Mesenchymal stem cell (in vitro differentiated cells and primary cell): ENCODE measurements around the gene CAMTA1.

Source experiments
- DNase-seq: peaks from one replicate; pipeline ENCODE4 v3.0.0-alpha.2; 2013
- H2AFZ ChIP-seq: one replicate; pipeline ENCODE4 v1.6.1; 2013; ENCODE audit warnings: low read depth, mild to moderate bottlenecking, control low read depth, inconsistent platforms, low read length, moderate library complexity
- H2AK5ac ChIP-seq: 2 replicates; pipeline ENCODE4 v1.6.1; 2013; ENCODE audit warnings: low read length, moderate library complexity, mild to moderate bottlenecking, inconsistent platforms; ENCODE audit not compliant: severe bottlenecking
- H2BK120ac ChIP-seq: one replicate; pipeline ENCODE4 v1.6.1; 2013; ENCODE audit warnings: low read depth, mild to moderate bottlenecking, inconsistent platforms, low read length, moderate library complexity
- H2BK12ac ChIP-seq, 2 experiments: one replicate each; pipeline ENCODE4 v1.6.1; 2013; ENCODE audit warnings: inconsistent platforms in 2 of 2, low read length in 2 of 2, mild to moderate bottlenecking in 2 of 2, moderate library complexity in 2 of 2, control low read depth in 1 of 2
- H2BK15ac ChIP-seq: one replicate; pipeline ENCODE4 v1.6.1; 2013; ENCODE audit warnings: mild to moderate bottlenecking, low read depth, inconsistent platforms; ENCODE audit not compliant: poor library complexity, severe bottlenecking
- H2BK5ac ChIP-seq: 2 replicates; pipeline ENCODE4 v1.6.1; 2013; ENCODE audit warnings: low read depth, mild to moderate bottlenecking, low read length, control low read depth, inconsistent platforms; ENCODE audit not compliant: poor library complexity, severe bottlenecking
- H3K14ac ChIP-seq, 2 experiments: one replicate each; pipeline ENCODE4 v1.6.1; 2013; ENCODE audit warnings: inconsistent platforms in 2 of 2, low read length in 2 of 2, control low read depth in 1 of 2, mild to moderate bottlenecking in 1 of 2, moderate library complexity in 1 of 2
- H3K18ac ChIP-seq, 2 experiments: one replicate each; pipeline ENCODE4 v1.6.1; 2013; ENCODE audit warnings: inconsistent platforms in 2 of 2, low read length in 2 of 2, control low read depth in 1 of 2, low read depth in 1 of 2, mild to moderate bottlenecking in 1 of 2
- H3K23ac ChIP-seq, 2 experiments: one replicate each; pipeline ENCODE4 v1.6.1; 2013; ENCODE audit warnings: inconsistent platforms in 2 of 2, low read length in 2 of 2, mild to moderate bottlenecking in 2 of 2, moderate library complexity in 2 of 2, control low read depth in 1 of 2
- H3K27ac ChIP-seq: 2 replicates; pipeline ENCODE4 v1.5.1; 2013; ENCODE audit warnings: mild to moderate bottlenecking, moderate library complexity, low read length, control low read depth, inconsistent platforms; ENCODE audit not compliant: poor library complexity, severe bottlenecking
- H3K27me3 ChIP-seq, 2 experiments: 2 replicates each; pipeline versions ENCODE4 v1.6.1 to v1.7.0; 2013; ENCODE audit warnings: low read length in 2 of 2, mild to moderate bottlenecking in 2 of 2, moderate library complexity in 2 of 2, control low read depth in 1 of 2, inconsistent platforms in 1 of 2; ENCODE audit not compliant: control insufficient read depth in 1 of 2, insufficient read depth in 1 of 2
- H3K36me3 ChIP-seq, 2 experiments: 2 replicates each; pipeline versions ENCODE4 v1.6.1 to v1.7.0; 2013; ENCODE audit warnings: low read length in 2 of 2, control low read depth in 1 of 2, inconsistent platforms in 1 of 2, low read depth in 1 of 2, mild to moderate bottlenecking in 1 of 2; ENCODE audit not compliant: insufficient read depth in 2 of 2, control insufficient read depth in 1 of 2
- H3K4ac ChIP-seq, 2 experiments: one replicate each; pipeline ENCODE4 v1.6.1; 2013; ENCODE audit warnings: inconsistent platforms in 2 of 2, low read length in 2 of 2, mild to moderate bottlenecking in 2 of 2, moderate library complexity in 2 of 2, control low read depth in 1 of 2, low read depth in 1 of 2
- H3K4me1 ChIP-seq: 2 replicates; pipeline ENCODE4 v1.6.1; 2013; ENCODE audit warnings: low read depth, low read length, control low read depth; ENCODE audit not compliant: control insufficient read depth, insufficient read depth
- H3K4me2 ChIP-seq: 2 replicates; pipeline ENCODE4 v1.6.1; 2013; ENCODE audit warnings: low read length, mild to moderate bottlenecking, inconsistent platforms; ENCODE audit not compliant: poor library complexity, severe bottlenecking
- H3K4me3 ChIP-seq, 2 experiments: 2 replicates each; pipeline versions ENCODE4 v1.5.1 to v1.7.0; 2013; ENCODE audit warnings: low read length in 2 of 2, mild to moderate bottlenecking in 2 of 2, control low read depth in 1 of 2, low read depth in 1 of 2; ENCODE audit not compliant: insufficient read depth in 1 of 2
- H3K79me1 ChIP-seq: replicated peaks from 2 replicates; pipeline ENCODE4 v1.6.1; 2013; ENCODE audit warnings: mild to moderate bottlenecking, control low read depth, low read length, inconsistent platforms; ENCODE audit not compliant: poor library complexity, severe bottlenecking
- H3K9ac ChIP-seq: 2 replicates; pipeline ENCODE4 v1.7.0; 2013; ENCODE audit warnings: mild to moderate bottlenecking, low read length, moderate library complexity
- H3K9me3 ChIP-seq: 2 replicates; pipeline ENCODE4 v1.7.0; 2013; ENCODE audit warnings: mild to moderate bottlenecking, low read length; ENCODE audit not compliant: control insufficient read depth
- H4K8ac ChIP-seq: one replicate; pipeline ENCODE4 v1.6.1; 2013; ENCODE audit warnings: inconsistent platforms, mild to moderate bottlenecking, low read length, moderate library complexity
- H4K91ac ChIP-seq: one replicate; pipeline ENCODE4 v1.6.1; 2013; ENCODE audit warnings: mild to moderate bottlenecking, low read length, inconsistent platforms
- WGBS: methylation state at CpG from one replicate; pipeline ENCODE4 v1.1.7; 2013; ENCODE audit warnings: mixed read lengths; 5-methylcytosine and 5-hydroxymethylcytosine counted together

The CAMTA1 gene

DNA sequence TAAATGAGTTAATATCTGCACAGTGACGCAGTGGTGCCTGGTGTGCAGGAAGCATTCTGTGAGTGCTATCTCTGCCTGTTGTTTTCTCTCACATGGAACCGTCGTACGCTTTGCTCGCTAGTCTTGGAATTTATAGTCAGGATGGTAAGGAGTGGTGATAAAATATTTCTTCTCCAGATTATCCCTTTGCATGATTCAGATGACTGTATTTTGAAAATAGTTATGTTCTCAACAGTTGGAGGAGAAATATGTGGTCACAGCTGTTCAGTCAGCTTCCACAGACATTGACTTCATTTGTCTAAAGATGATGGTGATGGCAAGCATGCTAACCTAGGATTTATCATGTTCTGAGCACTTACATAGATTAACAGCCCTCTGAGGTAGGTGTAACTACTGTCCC, 944.5 kb downstream of the CAMTA1 start:
- H3K9me3 ChIP-seq = no peaks in the 10 kb centered on the region
- 96% methylated on average over 5 of the region's 5 CpGs for WGBS
- H3K4me2 ChIP-seq = no peak overlapping the region
- H2BK15ac ChIP-seq = no peak overlapping the region
- peaks cover 0 to 42% of the 10 kb centered on the region in 2 experiments for H3K27me3 ChIP-seq
- no peak overlapping the region for H4K91ac ChIP-seq
- H2BK120ac ChIP-seq = no peak overlapping the region
- H2BK12ac ChIP-seq = no peak overlapping the region
- no peak overlapping the region for H3K4me3 ChIP-seq
- no peak overlapping the region for H3K9ac ChIP-seq
- no peak overlapping the region for H3K27ac ChIP-seq
- no peak overlapping the region for H2BK5ac ChIP-seq
- DNase-seq = no peak
- H3K4me1 ChIP-seq = no peaks in the 10 kb centered on the region
- H3K79me1 ChIP-seq = no peaks in the 10 kb centered on the region
- H4K8ac ChIP-seq = no peak overlapping the region
- H2AK5ac ChIP-seq = no peak overlapping the region
- H3K14ac ChIP-seq = no peak overlapping the region
- no peak overlapping the region for H3K23ac ChIP-seq
- no peak overlapping the region for H3K18ac ChIP-seq
- no peak overlapping the region for H3K4ac ChIP-seq
- no peak overlapping the region for H2AFZ ChIP-seq
- no peaks in the 10 kb centered on the region for H3K36me3 ChIP-seq

DNA sequence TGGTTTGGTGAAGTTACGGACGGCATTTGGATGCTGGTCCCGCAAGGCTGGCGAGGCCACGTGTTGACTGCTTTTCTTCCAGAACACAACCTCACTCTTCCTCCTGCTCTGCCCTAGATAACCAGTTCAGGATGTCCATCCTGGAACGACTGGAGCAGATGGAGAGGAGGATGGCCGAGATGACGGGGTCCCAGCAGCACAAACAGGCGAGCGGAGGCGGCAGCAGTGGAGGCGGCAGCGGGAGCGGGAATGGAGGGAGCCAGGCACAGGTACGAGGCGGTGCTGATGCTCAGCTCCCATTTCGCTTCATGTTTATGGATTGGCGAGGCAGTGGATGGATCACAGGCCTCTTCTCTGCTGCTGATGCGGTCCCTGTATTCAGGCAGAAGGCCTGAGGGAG, 947.1 kb downstream of the CAMTA1 start:
- Histone ChIP-seq H2AK5ac (no peak overlapping the region), H2BK15ac (no peak overlapping the region), H3K27ac (no peak overlapping the region), H2BK120ac (no peak overlapping the region), H3K4me1 (no peaks in the 10 kb centered on the region), H2BK5ac (no peak overlapping the region), H2AFZ (no peak overlapping the region), H3K14ac (no peak overlapping the region), H2BK12ac (no peak overlapping the region), H3K79me1 (no peaks in the 10 kb centered on the region), H3K18ac (no peak overlapping the region), H3K4ac (no peak overlapping the region), H4K8ac (no peak overlapping the region), H3K36me3 (peaks cover 0 to 5% of the 10 kb centered on the region in 2 experiments), H3K9me3 (no peaks in the 10 kb centered on the region), H3K4me2 (no peak overlapping the region), H3K9ac (no peak overlapping the region), H3K23ac (no peak overlapping the region), H3K4me3 (no peak overlapping the region), H4K91ac (no peak overlapping the region), H3K27me3 (peaks cover 0 to 26% of the 10 kb centered on the region in 2 experiments)
- DNase-seq = no peak
- 98% methylated on average over 15 of the region's 19 CpGs for WGBS

DNA sequence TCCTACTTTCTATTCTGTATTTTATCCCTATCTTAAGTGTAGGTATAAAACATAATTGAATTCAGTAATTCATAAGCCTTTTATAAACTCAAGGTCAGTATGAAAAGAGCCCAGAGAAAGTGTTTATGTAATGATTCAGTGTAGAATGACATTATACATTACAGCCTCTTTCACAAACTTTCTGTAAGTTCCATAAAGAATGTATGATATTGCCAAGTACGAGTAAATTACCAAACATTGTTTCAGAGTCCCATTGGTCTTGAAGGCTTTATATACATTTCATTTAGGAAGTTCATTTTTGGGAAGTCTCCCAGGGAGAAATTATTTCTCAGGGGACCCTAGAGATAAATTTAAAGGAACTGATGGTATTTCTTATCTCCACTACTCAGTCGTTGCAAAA, 948.0 kb downstream of the CAMTA1 start:
- H2BK12ac ChIP-seq = no peak overlapping the region
- no peak overlapping the region for H3K4ac ChIP-seq
- no peak overlapping the region for H2AFZ ChIP-seq
- no peak overlapping the region for H3K23ac ChIP-seq
- no peak overlapping the region for H2BK15ac ChIP-seq
- no peaks in the 10 kb centered on the region for H3K79me1 ChIP-seq
- no peaks in the 10 kb centered on the region for H3K9me3 ChIP-seq
- no peak overlapping the region for H3K27ac ChIP-seq
- peaks cover 0 to 6% of the 10 kb centered on the region in 2 experiments for H3K36me3 ChIP-seq
- WGBS = no CpG with 5 or more reads among the region's 2 CpGs
- peaks cover 0 to 27% of the 10 kb centered on the region in 2 experiments for H3K27me3 ChIP-seq
- H4K8ac ChIP-seq = no peak overlapping the region
- H3K4me3 ChIP-seq = no peak overlapping the region
- no peak overlapping the region for H3K14ac ChIP-seq
- no peak overlapping the region for H3K4me2 ChIP-seq
- no peak overlapping the region for H3K18ac ChIP-seq
- no peak overlapping the region for H2BK5ac ChIP-seq
- H3K4me1 ChIP-seq = no peaks in the 10 kb centered on the region
- H2BK120ac ChIP-seq = no peak overlapping the region
- no peak overlapping the region for H4K91ac ChIP-seq
- no peak overlapping the region for H2AK5ac ChIP-seq
- no peak for DNase-seq
- no peak overlapping the region for H3K9ac ChIP-seq

- Histone ChIP-seq H2AFZ (no peak overlapping the region), H3K9ac (no peak overlapping the region), H3K27me3 (peaks cover 0 to 8% of the 10 kb centered on the region in 2 experiments), H3K9me3 (no peaks in the 10 kb centered on the region), H3K4me2 (no peak overlapping the region), H3K14ac (no peak overlapping the region), H2AK5ac (no peak overlapping the region), H3K27ac (no peak overlapping the region), H3K4ac (no peak overlapping the region), H2BK120ac (no peak overlapping the region), H3K36me3 (peaks cover 0 to 9% of the 10 kb centered on the region in 2 experiments), H3K79me1 (no peaks in the 10 kb centered on the region), H4K8ac (no peak overlapping the region), H3K4me1 (no peaks in the 10 kb centered on the region), H4K91ac (no peak overlapping the region), H3K4me3 (no peak overlapping the region), H2BK15ac (no peak overlapping the region), H2BK5ac (no peak overlapping the region), H2BK12ac (no peak overlapping the region), H3K18ac (no peak overlapping the region), H3K23ac (no peak overlapping the region)
- no peak for DNase-seq
- 90% methylated on average over 5 of the region's 6 CpGs for WGBS
Observed at GRCh38 chr1:7738044-7738443, 952.8 kb downstream of the CAMTA1 start.
